Fibroblast of villous mesenchyme (primary cell): Measurements from ENCODE around the gene SPINK13. TPM values are rescaled to one million over a fixed set of nuclear protein-coding genes. Genes with fewer than 3 reads are reported as not detected.

Experiments used
- DNase-seq: peaks from one replicate; pipeline ENCODE4 v3.0.0-alpha.2; 2010; ENCODE audit warnings: low read depth
- H3K4me3 ChIP-seq: 2 replicates; pipeline ENCODE4 v1.5.1; 2011; ENCODE audit warnings: low read depth, mild to moderate bottlenecking, low read length
- total RNA-seq: library from RNA; depleted of rRNA; stranded (reverse); fragments of >200 nt; gene quantifications from 2 replicates; pipeline ENCODE4 v1.2.3, GENCODE V29; 2012
- TF ChIP-seq, protein P1 (sequence below): IDR thresholded peaks from 2 replicates; pipeline ENCODE4 v1.5.1; 2012; ENCODE audit warnings: low read depth, mild to moderate bottlenecking, low read length; ENCODE audit not compliant: insufficient read depth

The SPINK13 gene
- not detected in 2 replicates for total RNA-seq

GRCh38 chr5:148268566-148268965 is at the start of gene SPINK13:
Gene SPINK13, plus strand, starts transcription at chr5:148268794. Its CDS starts 1,279 bp downstream, at chr5:148270073.
- peak; percentile 34 for DNase-seq

DNA sequence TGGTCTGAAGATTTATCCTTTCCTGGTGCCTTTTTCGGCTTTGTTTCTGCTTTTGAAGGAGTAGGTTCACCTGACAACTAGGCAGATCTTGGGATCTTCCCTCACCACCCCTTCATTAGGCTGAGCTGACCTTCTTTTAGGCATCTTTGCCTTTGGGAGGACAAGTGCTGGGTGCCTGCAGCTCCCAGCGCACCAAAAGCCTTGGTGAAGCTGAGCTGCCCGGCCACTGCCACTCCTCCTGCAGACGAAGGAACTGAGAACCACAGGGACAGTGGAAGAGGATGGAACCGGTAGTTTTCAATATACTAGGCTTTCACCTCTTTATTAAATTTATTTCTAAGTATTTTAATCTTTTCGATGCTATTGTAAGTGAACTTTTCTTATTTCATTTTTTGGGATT is 47.1 kb upstream of the SPINK13 start:
- H3K4me3 ChIP-seq: no peak overlapping the region
- TF ChIP-seq, protein P1, sequence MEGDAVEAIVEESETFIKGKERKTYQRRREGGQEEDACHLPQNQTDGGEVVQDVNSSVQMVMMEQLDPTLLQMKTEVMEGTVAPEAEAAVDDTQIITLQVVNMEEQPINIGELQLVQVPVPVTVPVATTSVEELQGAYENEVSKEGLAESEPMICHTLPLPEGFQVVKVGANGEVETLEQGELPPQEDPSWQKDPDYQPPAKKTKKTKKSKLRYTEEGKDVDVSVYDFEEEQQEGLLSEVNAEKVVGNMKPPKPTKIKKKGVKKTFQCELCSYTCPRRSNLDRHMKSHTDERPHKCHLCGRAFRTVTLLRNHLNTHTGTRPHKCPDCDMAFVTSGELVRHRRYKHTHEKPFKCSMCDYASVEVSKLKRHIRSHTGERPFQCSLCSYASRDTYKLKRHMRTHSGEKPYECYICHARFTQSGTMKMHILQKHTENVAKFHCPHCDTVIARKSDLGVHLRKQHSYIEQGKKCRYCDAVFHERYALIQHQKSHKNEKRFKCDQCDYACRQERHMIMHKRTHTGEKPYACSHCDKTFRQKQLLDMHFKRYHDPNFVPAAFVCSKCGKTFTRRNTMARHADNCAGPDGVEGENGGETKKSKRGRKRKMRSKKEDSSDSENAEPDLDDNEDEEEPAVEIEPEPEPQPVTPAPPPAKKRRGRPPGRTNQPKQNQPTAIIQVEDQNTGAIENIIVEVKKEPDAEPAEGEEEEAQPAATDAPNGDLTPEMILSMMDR: no peak
- DNase-seq: no peak

More at GRCh38 chr5:148268566-148268965, at the start of gene SPINK13:
- H3K4me3 ChIP-seq: no peak within 1 kb of the TSS
- TF ChIP-seq, protein P1: no peak

DNA sequence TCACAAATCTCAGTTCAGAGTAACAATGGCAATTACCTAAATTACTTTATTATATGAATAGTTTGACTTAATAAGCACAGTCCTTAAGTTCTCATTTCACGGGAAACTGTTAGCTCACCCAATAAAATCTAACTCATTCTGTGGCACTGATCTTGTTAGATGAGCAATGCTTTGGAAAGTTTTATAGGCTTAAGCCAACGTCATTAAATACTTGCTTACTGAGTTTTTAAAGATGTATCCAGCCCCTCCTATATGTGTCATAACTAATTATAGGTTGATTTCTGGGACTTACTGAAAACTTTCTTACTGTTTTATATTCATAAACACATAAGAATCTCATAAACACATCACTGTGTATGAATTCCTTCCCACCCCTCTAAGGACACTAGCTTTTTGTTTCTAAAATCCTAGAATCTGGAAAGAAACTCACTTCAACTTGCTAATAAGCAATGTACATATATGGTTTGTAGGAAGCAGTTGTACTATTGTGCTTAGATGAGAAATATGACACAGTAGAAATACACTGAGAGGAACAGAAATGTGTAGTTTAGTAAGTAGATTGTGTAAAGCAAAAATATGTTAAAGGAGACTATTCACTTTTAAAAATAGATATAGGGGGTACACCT is 44.4 kb upstream of the SPINK13 start:
- TF ChIP-seq, protein P1: no peak
- peak; percentile 36 for DNase-seq
- no peak overlapping the region for H3K4me3 ChIP-seq

DNA sequence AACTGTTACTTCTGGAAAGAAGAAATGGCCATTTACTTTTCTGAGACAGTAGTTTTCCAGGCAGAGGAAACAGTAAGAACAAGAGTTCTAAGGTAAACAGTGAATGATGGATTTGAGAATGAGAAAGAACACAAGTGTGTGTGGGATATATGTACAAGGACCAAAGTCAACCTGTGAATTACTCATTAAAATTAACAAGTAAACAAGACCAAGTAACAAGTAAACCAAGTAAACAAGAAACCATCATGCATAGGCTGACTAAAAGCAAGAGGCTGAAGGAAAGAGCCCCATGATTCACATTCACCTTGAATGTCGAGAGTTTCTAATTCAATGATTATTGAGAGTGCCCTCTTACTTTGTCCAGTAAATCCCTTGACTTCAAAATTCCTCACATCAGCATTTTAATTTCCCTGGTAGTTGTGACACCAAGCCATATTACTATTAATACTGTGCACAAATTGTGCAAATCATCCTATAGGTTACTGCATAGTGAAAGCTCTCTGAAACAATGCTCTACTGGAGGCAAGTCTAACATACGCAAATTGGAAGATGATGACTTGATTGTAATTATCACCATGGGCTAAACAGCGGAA is 40.1 kb upstream of the SPINK13 start:
- H3K4me3 ChIP-seq: no peak overlapping the region
- no peak for DNase-seq
- TF ChIP-seq, protein P1: no peak

- no peak overlapping the region for H3K4me3 ChIP-seq
- TF ChIP-seq, protein P1: no peak
- no peak for DNase-seq
These were observed 38.8 kb upstream of the SPINK13 start for GRCh38 chr5:148229840-148230239.

GRCh38 chr5:148230240-148230639 is 38.4 kb upstream of the SPINK13 start:
- H3K4me3 ChIP-seq: no peak overlapping the region
- no peak for DNase-seq
- TF ChIP-seq, protein P1: no peak
